Endothelial cell of umbilical vein (primary cell): ENCODE measurements around the gene NFKBIE.

Source experiments
- CTCF ChIP-seq, 2 donors: IDR thresholded peaks; 1 replicate in 1 of 2; 2 replicates in 1 of 2; pipeline ENCODE4 v1.5.1; 2011; ENCODE audit warnings: low read length in 2 of 2, mild to moderate bottlenecking in 2 of 2, moderate library complexity in 2 of 2, control low read depth in 1 of 2, inconsistent platforms in 1 of 2, low read depth in 1 of 2; ENCODE audit not compliant: insufficient read depth in 1 of 2; ENCODE audit errors: extremely low read depth in 1 of 2
- EZH2 ChIP-seq: IDR thresholded peaks from 2 replicates; pipeline ENCODE4 v1.6.1; 2012; ENCODE audit warnings: borderline replicate concordance, low read depth, mild to moderate bottlenecking, moderate library complexity, low read length, inconsistent platforms; ENCODE audit not compliant: severe bottlenecking
- MAX ChIP-seq: IDR thresholded peaks from 2 replicates; pipeline ENCODE4 v1.6.1; 2011; ENCODE audit not compliant: insufficient read depth, insufficient read length
- POLR2A ChIP-seq: IDR thresholded peaks from 2 replicates; pipeline ENCODE4 v1.6.1; 2012; ENCODE audit warnings: low read depth, mild to moderate bottlenecking, control low read depth, low read length

GRCh38 chr6:44284121-44284520 lies 18.8 kb upstream of the NFKBIE start:
- TF ChIP-seq CTCF (IDR thresholded peaks at IDR 0.05; ENCODE audit: extremely low read depth in 1 of 2, insufficient read depth in 1 of 2, low read depth in 1 of 2, low read length in 2 of 2) = no peak
- no peak for TF ChIP-seq POLR2A
- no peak for TF ChIP-seq EZH2
- TF ChIP-seq MAX = no peak
